HG03025 (cell line): ENCODE measurements around the gene VSIG10L2.
"Not testable (repeated sequence)": the region's sequence is repeated elsewhere in the genome, so short reads cannot be mapped to it uniquely, and the experiment has no call there.

Experiments
- ATAC-seq: cut with Tn5 transposase; IDR thresholded peaks from one replicate; pipeline ENCODE4 v1.9.1; 2021; ENCODE audit warnings: mild to moderate bottlenecking, moderate library complexity; ENCODE audit not compliant: unreplicated experiment, low FRiP score

The VSIG10L2 gene

GRCh38 chr11:125957618-125958332 lies 11.9 kb downstream of the VSIG10L2 start:
- ATAC-seq, result no peak

- ATAC-seq, result no peak
These were observed 13.1 kb downstream of the VSIG10L2 start for GRCh38 chr11:125958872-125959400.

GRCh38 chr11:125959511-125959910 lies 13.7 kb downstream of the VSIG10L2 start:
- ATAC-seq, result no peak

GRCh38 chr11:125959931-125960330 lies 14.1 kb downstream of the VSIG10L2 start:
- no peak for ATAC-seq

GRCh38 chr11:125960771-125961170 lies 14.9 kb downstream of the VSIG10L2 start:
- no peak for ATAC-seq

GRCh38 chr11:125967515-125967914 lies 21.7 kb downstream of the VSIG10L2 start:
- ATAC-seq, result no peak

- no peak for ATAC-seq
These were observed 22.5 kb downstream of the VSIG10L2 start for GRCh38 chr11:125968354-125968753.

- ATAC-seq, result no peak
These were observed 25.8 kb downstream of the VSIG10L2 start for GRCh38 chr11:125971618-125972017.

GRCh38 chr11:125974284-125974683 lies 28.4 kb downstream of the VSIG10L2 start:
- ATAC-seq, result no peak

GRCh38 chr11:125975634-125976033 lies 29.8 kb downstream of the VSIG10L2 start:
- no peak for ATAC-seq

GRCh38 chr11:125976156-125976555 lies 30.3 kb downstream of the VSIG10L2 start:
- no peak for ATAC-seq

GRCh38 chr11:125977333-125977732 lies 31.5 kb downstream of the VSIG10L2 start:
- no peak for ATAC-seq

- ATAC-seq, result no peak
These were observed 32.4 kb downstream of the VSIG10L2 start for GRCh38 chr11:125978181-125978716.

GRCh38 chr11:125978778-125979407 lies 33.0 kb downstream of the VSIG10L2 start:
- no peak for ATAC-seq

- no peak for ATAC-seq
These were observed 33.7 kb downstream of the VSIG10L2 start for GRCh38 chr11:125979511-125979910.

- no peak for ATAC-seq
These were observed 34.6 kb downstream of the VSIG10L2 start for GRCh38 chr11:125980436-125980835.

GRCh38 chr11:125982348-125982730 lies 36.5 kb downstream of the VSIG10L2 start:
- ATAC-seq, result no peak

- ATAC-seq, result not testable (repeated sequence)
These were observed 40.1 kb downstream of the VSIG10L2 start for GRCh38 chr11:125985956-125986355.

- ATAC-seq, result no peak
These were observed 41.3 kb downstream of the VSIG10L2 start for GRCh38 chr11:125987066-125987641.

GRCh38 chr11:125990244-125990643 lies 44.4 kb downstream of the VSIG10L2 start:
- ATAC-seq, result no peak

- no peak for ATAC-seq
These were observed 47.0 kb downstream of the VSIG10L2 start for GRCh38 chr11:125992893-125993292.
